HCT116 (cell line): ENCODE measurements around the gene IL25. TPM values are rescaled to one million over a fixed set of nuclear protein-coding genes. Genes with fewer than 3 reads are reported as not detected.
"Not testable (repeated sequence)": the region's sequence is repeated elsewhere in the genome, so short reads cannot be mapped to it uniquely, and the experiment has no call there.

Experiments
- ATAC-seq: fragments of 200-7000 bp; cut with Tn5 transposase; 2 replicates; pipeline ENCODE4 v1.9.1; 2020; ENCODE audit warnings: mild to moderate bottlenecking, moderate library complexity
- BruUV-seq: library from RNA; stranded (reverse); fragments of 400-500 nt; replicated peaks from 2 replicates; lab custom pipeline; 2021; lab: Mats Ljungman, UMichigan
- CTCF ChIA-PET: fragments of 300-600 bp; sonication (Branson Sonifier 250); formaldehyde crosslinking; loops from one replicate; lab custom pipeline; 2021; ENCODE audit warnings: antibody characterized with exemption; lab: Charles Lee
- POLR2A ChIA-PET: fragments of 300-600, 350-600 bp; sonication (Branson Sonifier 250); formaldehyde crosslinking; loops from one replicate; lab custom pipeline; 2021; ENCODE audit warnings: antibody characterized with exemption; lab: Charles Lee
- RAD21 ChIA-PET, 2 experiments: fragments of 300-600 bp; sonication (Branson Sonifier 250); formaldehyde crosslinking; loops; one replicate each; lab custom pipeline; 2023; ENCODE audit warnings: low total read pairs in 2 of 2; ENCODE audit not compliant: uncharacterized antibody in 2 of 2, unreplicated experiment in 2 of 2, low non-redundant PET in 1 of 2; lab: Charles Lee
- DNase-seq: peaks from one replicate; pipeline ENCODE4 v3.0.0-alpha.2; 2010; ENCODE audit warnings: low read depth, low spot score
- H2AFZ ChIP-seq: fragments of 200-600 bp; shearing (Covaris generic), sonication (generic); 2 replicates; pipeline ENCODE4 v1.6.1; 2017; ENCODE audit warnings: low read depth, mixed run types, mixed read lengths, antibody characterized with exemption, low read length; ENCODE audit not compliant: poor library complexity, severe bottlenecking
- H3K27ac ChIP-seq: 2 replicates; pipeline ENCODE4 v1.5.1; 2012; ENCODE audit warnings: low read depth, low read length
- H3K27me3 ChIP-seq: fragments of 200-600 bp; sonication (generic); 2 replicates; pipeline ENCODE4 v1.6.1; 2016; ENCODE audit warnings: mixed run types, low read length, mixed read lengths; ENCODE audit not compliant: insufficient read depth
- H3K36me3 ChIP-seq, 2 experiments: fragments of 200-500 bp in 1 of 2; fragments of 200-600 bp in 1 of 2; sonication (Bioruptor generic) in 1 of 2; sonication (generic) in 1 of 2; 2 replicates each; pipeline versions ENCODE4 v1.5.1 to v1.6.1; 2014 to 2016; ENCODE audit warnings: low read length in 2 of 2, inconsistent platforms in 1 of 2, mixed read lengths in 1 of 2, mixed run types in 1 of 2; ENCODE audit not compliant: insufficient read depth in 2 of 2, control insufficient read depth in 1 of 2
- H3K4me1 ChIP-seq, 2 experiments: fragments of 200-600 bp in 1 of 2; sonication (generic) in 1 of 2; 2 replicates each; pipeline versions ENCODE4 v1.5.1 to v1.6.1; 2012 to 2017; ENCODE audit warnings: low read length in 2 of 2, inconsistent platforms in 1 of 2, mild to moderate bottlenecking in 1 of 2, mixed read lengths in 1 of 2, mixed run types in 1 of 2, moderate library complexity in 1 of 2; ENCODE audit not compliant: insufficient read depth in 2 of 2, control insufficient read depth in 1 of 2
- H3K4me2 ChIP-seq: fragments of 200-600 bp; sonication (generic); 2 replicates; pipeline ENCODE4 v1.6.1; 2017; ENCODE audit warnings: mixed run types, low read length, mixed read lengths
- H3K4me3 ChIP-seq, 2 experiments: fragments of 200-600 bp in 1 of 2; sonication (generic) in 1 of 2; replicated peaks in 1 of 2; 2 replicates each; pipeline ENCODE4 v1.5.1; 2011 to 2016; ENCODE audit warnings: low read length in 2 of 2, control low read depth in 1 of 2, low read depth in 1 of 2, mild to moderate bottlenecking in 1 of 2, mixed read lengths in 1 of 2, mixed run types in 1 of 2
- H3K79me2 ChIP-seq: fragments of 200-600 bp; sonication (generic); 2 replicates; pipeline ENCODE4 v1.6.1; 2017; ENCODE audit warnings: mild to moderate bottlenecking, mixed run types, low read length, moderate library complexity, mixed read lengths; ENCODE audit not compliant: insufficient read depth
- H3K9ac ChIP-seq: fragments of 200-600 bp; sonication (generic); 2 replicates; pipeline ENCODE4 v1.6.1; 2016; ENCODE audit warnings: low read length, mixed read lengths
- H3K9me2 ChIP-seq: fragments of 200-600 bp; sonication (generic), shearing (Covaris generic); 2 replicates; pipeline ENCODE4 v1.6.1; 2017; ENCODE audit warnings: mixed run types, mild to moderate bottlenecking, moderate library complexity; ENCODE audit not compliant: insufficient read depth
- H3K9me3 ChIP-seq, 2 experiments: fragments of 200-500 bp in 1 of 2; fragments of 200-600 bp in 1 of 2; sonication (Bioruptor generic) in 1 of 2; sonication (generic) in 1 of 2; 2 replicates each; pipeline ENCODE4 v1.6.1; 2014 to 2017; ENCODE audit warnings: low read length in 2 of 2, mixed read lengths in 2 of 2, inconsistent platforms in 1 of 2, low read depth in 1 of 2, mild to moderate bottlenecking in 1 of 2, mixed run types in 1 of 2, moderate library complexity in 1 of 2; ENCODE audit not compliant: control insufficient read depth in 1 of 2, insufficient read depth in 1 of 2
- H4K20me1 ChIP-seq: fragments of 200-600 bp; sonication (generic), shearing (Covaris generic); 2 replicates; pipeline ENCODE4 v1.6.1; 2017; ENCODE audit warnings: mixed run types, mild to moderate bottlenecking, moderate library complexity; ENCODE audit not compliant: insufficient read depth
- EGR1 ChIP-seq: IDR thresholded peaks from 2 replicates; pipeline ENCODE4 v1.6.1; 2012; ENCODE audit warnings: low read depth
- ELF1 ChIP-seq: IDR thresholded peaks from 2 replicates; pipeline ENCODE4 v1.6.1; 2012; ENCODE audit warnings: low read depth, borderline replicate concordance
- EZH2 ChIP-seq: fragments of 200-600 bp; sonication (generic); IDR thresholded peaks from 2 replicates; pipeline ENCODE4 v1.6.1; 2017; ENCODE audit warnings: antibody characterized with exemption, mixed run types
- FOSL1 ChIP-seq: IDR thresholded peaks from 2 replicates; pipeline ENCODE4 v1.6.1; 2012; ENCODE audit warnings: low read depth
- JUND ChIP-seq: IDR thresholded peaks from 2 replicates; pipeline ENCODE4 v1.6.1; 2012
- POLR2AphosphoS5 ChIP-seq: IDR thresholded peaks from 2 replicates; pipeline ENCODE4 v1.6.1; 2011; ENCODE audit warnings: mild to moderate bottlenecking, low read depth, low read length, moderate library complexity
- SP1 ChIP-seq: IDR thresholded peaks from 2 replicates; pipeline ENCODE4 v1.6.1; 2012; ENCODE audit warnings: low read depth
- YY1 ChIP-seq: IDR thresholded peaks from 2 replicates; pipeline ENCODE4 v1.6.1; 2011; ENCODE audit warnings: low read length, low read depth, moderate library complexity, mild to moderate bottlenecking; ENCODE audit not compliant: insufficient replicate concordance; ENCODE audit errors: extremely low read depth
- ZFX ChIP-seq: fragments of 450-650 bp; IDR thresholded peaks from 2 replicates; pipeline ENCODE4 v1.6.1; 2017
- ZNF274 ChIP-seq: fragments of 200-500 bp; sonication (Bioruptor generic); IDR thresholded peaks from 2 replicates; pipeline ENCODE4 v1.6.1; 2014; ENCODE audit warnings: mild to moderate bottlenecking, low read depth, low read length, inconsistent platforms
- intact Hi-C: fragments of 100-400 bp; cut with micrococcal nuclease; formaldehyde crosslinking; loops from 2 replicates; pipeline ENCODE4 v1.10.0; 2022
- total RNA-seq: library from RNA; stranded (reverse); gene quantifications from one replicate; pipeline ENCODE4 v1.2.1, GENCODE V29; 2021; ENCODE audit not compliant: unreplicated experiment
- TF ChIP-seq, protein P1 (sequence below): IDR thresholded peaks from 2 replicates; pipeline ENCODE4 v1.6.1; 2012; ENCODE audit warnings: low read depth

Gene IL25
- total RNA-seq, 1 experiment from 2014 or later = not detected

- H3K4me2 ChIP-seq = no peak overlapping the region
- intact Hi-C loops = no loop called here
- ChIA-PET POLR2A (no interaction called here), CTCF (no interaction called here), RAD21 (no interaction called here)
- no peaks in the 10 kb centered on the region for H4K20me1 ChIP-seq
- ATAC-seq (no peak), DNase-seq (no peak)
- TF ChIP-seq JUND = no peak
- H3K9ac ChIP-seq = no peak overlapping the region
- no peaks in the 10 kb centered on the region for H3K36me3 ChIP-seq
- no peak overlapping the region for H2AFZ ChIP-seq
- H3K9me3 ChIP-seq = no peaks in the 10 kb centered on the region
- no peak overlapping the region for H3K27ac ChIP-seq
- H3K4me1 ChIP-seq = no peaks in the 10 kb centered on the region
- no peaks in the 10 kb centered on the region for H3K9me2 ChIP-seq
- no peak overlapping the region for H3K4me3 ChIP-seq
- no peaks in the 10 kb centered on the region for H3K79me2 ChIP-seq
- no TSS peak for BruUV-seq
- 0 out of 2 replicates have a peak, but pooled peaks cover 6% of the 10 kb centered on the region for H3K27me3 ChIP-seq
Observed at GRCh38 chr14:23399591-23399990, 27.0 kb downstream of the IL25 start.

DNA sequence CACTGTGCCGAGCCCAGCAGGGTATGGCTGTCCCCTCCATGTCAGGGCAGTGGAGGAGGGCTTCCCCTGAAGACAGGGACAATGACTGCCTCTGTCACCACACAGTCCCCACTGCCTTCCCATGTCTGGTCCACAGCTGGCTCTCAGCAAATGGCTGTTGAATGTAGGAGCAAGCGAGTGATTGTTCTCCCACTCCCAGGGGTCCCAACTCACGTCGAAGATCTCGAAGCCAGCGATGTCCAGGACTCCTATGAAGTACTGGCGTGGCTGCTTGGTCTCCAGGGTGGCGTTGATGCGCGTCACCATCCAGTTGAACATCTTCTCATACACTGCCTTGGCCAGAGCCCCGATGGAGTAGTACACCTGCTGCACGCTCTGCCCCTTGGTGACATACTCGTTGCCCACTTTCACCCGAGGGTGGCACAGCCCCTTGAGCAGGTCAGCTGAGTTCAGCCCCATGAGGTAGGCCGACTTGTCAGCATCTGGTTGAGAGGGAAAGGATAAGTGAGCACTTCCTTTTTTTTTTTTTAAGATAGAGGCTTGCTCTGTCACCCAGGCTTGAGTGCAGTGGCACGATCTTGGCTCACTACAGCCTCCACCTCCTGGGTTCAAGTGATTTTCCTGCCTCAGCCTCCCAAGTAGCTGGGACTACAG is 28.0 kb downstream of the IL25 start:
- RAD21 ChIA-PET, CTCF ChIA-PET, H3K36me3 ChIP-seq, H2AFZ ChIP-seq, H3K79me2 ChIP-seq, H3K9ac ChIP-seq, H3K4me3 ChIP-seq, BruUV-seq, ATAC-seq, H4K20me1 ChIP-seq, H3K9me2 ChIP-seq, H3K9me3 ChIP-seq, intact Hi-C loops, H3K27ac ChIP-seq, DNase-seq, H3K4me1 ChIP-seq, H3K4me2 ChIP-seq, POLR2A ChIA-PET: not testable (repeated sequence)
- H3K27me3 ChIP-seq = 0 out of 2 replicates have a peak, but pooled peaks cover 11% of the 10 kb centered on the region

GRCh38 chr14:23401291-23401690 is 28.7 kb downstream of the IL25 start:
- Histone ChIP-seq H3K36me3 (no peaks in the 10 kb centered on the region), H3K4me2 (no peak overlapping the region), H3K79me2 (no peaks in the 10 kb centered on the region), H3K9ac (no peak overlapping the region), H3K9me2 (no peaks in the 10 kb centered on the region), H4K20me1 (no peaks in the 10 kb centered on the region), H3K27ac (no peak overlapping the region), H3K27me3 (peaks cover 16% of the 10 kb centered on the region; the same call in 1 of the 2 replicates), H3K4me1 (no peaks in the 10 kb centered on the region), H3K9me3 (no peaks in the 10 kb centered on the region), H2AFZ (no peak overlapping the region), H3K4me3 (no peak overlapping the region)
- intact Hi-C loops = no loop called here
- DNase-seq (no peak), ATAC-seq (no peak)
- POLR2A ChIA-PET = no interaction called here
- CTCF ChIA-PET = no interaction called here
- RAD21 ChIA-PET = no interaction called here
- BruUV-seq = no TSS peak
- no peak for TF ChIP-seq FOSL1
- no peak for TF ChIP-seq ZFX
- TF ChIP-seq, protein P1, sequence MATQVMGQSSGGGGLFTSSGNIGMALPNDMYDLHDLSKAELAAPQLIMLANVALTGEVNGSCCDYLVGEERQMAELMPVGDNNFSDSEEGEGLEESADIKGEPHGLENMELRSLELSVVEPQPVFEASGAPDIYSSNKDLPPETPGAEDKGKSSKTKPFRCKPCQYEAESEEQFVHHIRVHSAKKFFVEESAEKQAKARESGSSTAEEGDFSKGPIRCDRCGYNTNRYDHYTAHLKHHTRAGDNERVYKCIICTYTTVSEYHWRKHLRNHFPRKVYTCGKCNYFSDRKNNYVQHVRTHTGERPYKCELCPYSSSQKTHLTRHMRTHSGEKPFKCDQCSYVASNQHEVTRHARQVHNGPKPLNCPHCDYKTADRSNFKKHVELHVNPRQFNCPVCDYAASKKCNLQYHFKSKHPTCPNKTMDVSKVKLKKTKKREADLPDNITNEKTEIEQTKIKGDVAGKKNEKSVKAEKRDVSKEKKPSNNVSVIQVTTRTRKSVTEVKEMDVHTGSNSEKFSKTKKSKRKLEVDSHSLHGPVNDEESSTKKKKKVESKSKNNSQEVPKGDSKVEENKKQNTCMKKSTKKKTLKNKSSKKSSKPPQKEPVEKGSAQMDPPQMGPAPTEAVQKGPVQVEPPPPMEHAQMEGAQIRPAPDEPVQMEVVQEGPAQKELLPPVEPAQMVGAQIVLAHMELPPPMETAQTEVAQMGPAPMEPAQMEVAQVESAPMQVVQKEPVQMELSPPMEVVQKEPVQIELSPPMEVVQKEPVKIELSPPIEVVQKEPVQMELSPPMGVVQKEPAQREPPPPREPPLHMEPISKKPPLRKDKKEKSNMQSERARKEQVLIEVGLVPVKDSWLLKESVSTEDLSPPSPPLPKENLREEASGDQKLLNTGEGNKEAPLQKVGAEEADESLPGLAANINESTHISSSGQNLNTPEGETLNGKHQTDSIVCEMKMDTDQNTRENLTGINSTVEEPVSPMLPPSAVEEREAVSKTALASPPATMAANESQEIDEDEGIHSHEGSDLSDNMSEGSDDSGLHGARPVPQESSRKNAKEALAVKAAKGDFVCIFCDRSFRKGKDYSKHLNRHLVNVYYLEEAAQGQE = no peak
- no peak for TF ChIP-seq ELF1
- no peak for TF ChIP-seq POLR2AphosphoS5
- no peak for TF ChIP-seq ZNF274
- TF ChIP-seq EZH2 = no peak
- TF ChIP-seq YY1 = no peak
- no peak for TF ChIP-seq SP1
- no peak for TF ChIP-seq EGR1
